Endodermal cell (in vitro differentiated cells): ENCODE data around the gene SELENOI. TPM values are rescaled to one million over a fixed set of nuclear protein-coding genes. Genes with fewer than 3 reads are reported as not detected.
A peak's percentile ranks its signal among the peaks of the same experiment; 100 is the strongest.

ENCODE experiments used
- DNase-seq: peaks from one replicate; pipeline ENCODE4 v3.0.0-alpha.2; 2017
- H3K27ac ChIP-seq: 2 replicates; pipeline ENCODE4 v1.5.1; 2013; ENCODE audit warnings: mild to moderate bottlenecking, low read depth, low read length, moderate library complexity
- H3K27me3 ChIP-seq: 2 replicates; pipeline ENCODE4 v1.6.1; 2013; ENCODE audit warnings: mild to moderate bottlenecking, low read length, moderate library complexity; ENCODE audit not compliant: insufficient read depth, control insufficient read depth, poor library complexity, severe bottlenecking
- H3K36me3 ChIP-seq: 2 replicates; pipeline ENCODE4 v1.7.0; 2013; ENCODE audit warnings: mild to moderate bottlenecking, low read length, moderate library complexity; ENCODE audit not compliant: control insufficient read depth, insufficient read depth
- H3K4me1 ChIP-seq: one replicate; pipeline ENCODE4 v1.7.0; 2013; ENCODE audit warnings: low read length; ENCODE audit not compliant: control insufficient read depth, insufficient read depth
- H3K4me3 ChIP-seq: 2 replicates; pipeline ENCODE4 v1.5.1; 2013; ENCODE audit warnings: mild to moderate bottlenecking, low read length, moderate library complexity
- H3K9ac ChIP-seq: 2 replicates; pipeline ENCODE4 v1.6.1; 2013; ENCODE audit warnings: mild to moderate bottlenecking, low read length, moderate library complexity; ENCODE audit not compliant: poor library complexity, severe bottlenecking; ENCODE audit errors: extremely low read depth
- H3K9me3 ChIP-seq: 2 replicates; pipeline ENCODE4 v1.6.1; 2013; ENCODE audit warnings: mild to moderate bottlenecking, low read length, moderate library complexity; ENCODE audit not compliant: control insufficient read depth
- H3K27ac Mint-ChIP-seq: 2 replicates; pipeline ENCODE4 v1.8.0; 2020; ENCODE audit warnings: mixed read lengths
- H3K27me3 Mint-ChIP-seq: 2 replicates; pipeline ENCODE4 v1.8.0; 2021; ENCODE audit warnings: mild to moderate bottlenecking, mixed read lengths; ENCODE audit not compliant: insufficient read depth
- H3K36me3 Mint-ChIP-seq: 2 replicates; pipeline ENCODE4 v1.8.0; 2020; ENCODE audit warnings: low read depth, mixed read lengths
- H3K4me1 Mint-ChIP-seq: 2 replicates; pipeline ENCODE4 v1.8.0; 2020; ENCODE audit warnings: mixed read lengths
- H3K4me3 Mint-ChIP-seq: 2 replicates; pipeline ENCODE4 v1.8.0; 2020; ENCODE audit warnings: mild to moderate bottlenecking, moderate library complexity, mixed read lengths
- H3K9me3 Mint-ChIP-seq: 2 replicates; pipeline ENCODE4 v1.8.0; 2020; ENCODE audit warnings: mild to moderate bottlenecking, mixed read lengths
- WGBS, 2 experiments: methylation state at CpG; one replicate each; pipeline versions ENCODE4 v1.1.5 to v1.1.7; 2013; ENCODE audit warnings: missing lambda C conversion rate in 2 of 2, mixed read lengths in 1 of 2; ENCODE audit not compliant: insufficient coverage in 1 of 2, insufficient read length in 1 of 2; 5-methylcytosine and 5-hydroxymethylcytosine counted together
- total RNA-seq, 2 donors: library from RNA; stranded (reverse); fragmentation: NEBNext Ultra II Directional in 1 of 2; extraction: Animal tissue kit (Norgen Biotek cat#: 25700) in 1 of 2; gene quantifications; 2 replicates in 1 of 2; 3 replicates in 1 of 2; pipeline ENCODE4 v1.2.1, GENCODE V29; 2021
- TF ChIP-seq, protein P1 (sequence below): fragments of 200-600 bp; sonication (generic); conservative IDR thresholded peaks from 2 replicates; pipeline ENCODE4 v1.5.0; 2021; ENCODE audit warnings: antibody characterized with exemption, mild to moderate bottlenecking

SELENOI gene
- total RNA-seq, 2 donors from 2014 or later = 59.3 to 77.1 TPM

DNA sequence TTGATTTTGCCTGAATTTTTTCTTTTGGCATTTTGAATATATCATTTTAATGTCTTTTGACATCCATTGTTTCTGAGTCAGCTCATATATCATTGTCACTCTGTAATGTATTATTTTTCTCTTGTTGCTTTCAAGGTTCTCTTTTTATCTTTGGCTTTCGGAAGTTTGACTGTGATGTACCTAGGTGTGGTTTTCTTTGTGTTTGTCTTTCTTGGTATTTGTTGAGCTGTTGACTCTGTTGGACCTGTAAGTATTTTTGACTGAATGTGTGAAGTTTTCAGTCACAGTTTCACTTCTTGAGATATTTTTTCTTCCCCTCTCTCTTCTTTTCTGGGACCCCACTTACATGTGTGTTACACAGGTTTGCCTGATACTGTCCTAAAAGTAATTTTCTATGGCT is 30.9 kb downstream of the SELENOI start:
- Histone ChIP-seq H3K9me3 (peaks cover 16% of the 10 kb centered on the region), H3K9ac (no peak overlapping the region), H3K36me3 (peaks cover 87% of the 10 kb centered on the region), H3K4me1 (no peaks in the 10 kb centered on the region), H3K27ac (no peak overlapping the region), H3K27me3 (no peaks in the 10 kb centered on the region), H3K4me3 (no peak overlapping the region)
- DNase-seq = no peak
- 100% methylated on average over 1 of the region's 1 CpG; no CpG with 5 or more reads in 1 of the 2 experiments for WGBS, 2 experiments
- H3K36me3 Mint-ChIP-seq = peaks cover 54% of the 10 kb centered on the region
- H3K27me3 Mint-ChIP-seq = no peaks in the 10 kb centered on the region
- TF ChIP-seq, protein P1, sequence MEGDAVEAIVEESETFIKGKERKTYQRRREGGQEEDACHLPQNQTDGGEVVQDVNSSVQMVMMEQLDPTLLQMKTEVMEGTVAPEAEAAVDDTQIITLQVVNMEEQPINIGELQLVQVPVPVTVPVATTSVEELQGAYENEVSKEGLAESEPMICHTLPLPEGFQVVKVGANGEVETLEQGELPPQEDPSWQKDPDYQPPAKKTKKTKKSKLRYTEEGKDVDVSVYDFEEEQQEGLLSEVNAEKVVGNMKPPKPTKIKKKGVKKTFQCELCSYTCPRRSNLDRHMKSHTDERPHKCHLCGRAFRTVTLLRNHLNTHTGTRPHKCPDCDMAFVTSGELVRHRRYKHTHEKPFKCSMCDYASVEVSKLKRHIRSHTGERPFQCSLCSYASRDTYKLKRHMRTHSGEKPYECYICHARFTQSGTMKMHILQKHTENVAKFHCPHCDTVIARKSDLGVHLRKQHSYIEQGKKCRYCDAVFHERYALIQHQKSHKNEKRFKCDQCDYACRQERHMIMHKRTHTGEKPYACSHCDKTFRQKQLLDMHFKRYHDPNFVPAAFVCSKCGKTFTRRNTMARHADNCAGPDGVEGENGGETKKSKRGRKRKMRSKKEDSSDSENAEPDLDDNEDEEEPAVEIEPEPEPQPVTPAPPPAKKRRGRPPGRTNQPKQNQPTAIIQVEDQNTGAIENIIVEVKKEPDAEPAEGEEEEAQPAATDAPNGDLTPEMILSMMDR = no peak
- peaks cover 9% of the 10 kb centered on the region for H3K4me1 Mint-ChIP-seq
- H3K27ac Mint-ChIP-seq = no peak overlapping the region
- H3K4me3 Mint-ChIP-seq = no peak overlapping the region
- peaks cover 9% of the 10 kb centered on the region for H3K9me3 Mint-ChIP-seq

DNA sequence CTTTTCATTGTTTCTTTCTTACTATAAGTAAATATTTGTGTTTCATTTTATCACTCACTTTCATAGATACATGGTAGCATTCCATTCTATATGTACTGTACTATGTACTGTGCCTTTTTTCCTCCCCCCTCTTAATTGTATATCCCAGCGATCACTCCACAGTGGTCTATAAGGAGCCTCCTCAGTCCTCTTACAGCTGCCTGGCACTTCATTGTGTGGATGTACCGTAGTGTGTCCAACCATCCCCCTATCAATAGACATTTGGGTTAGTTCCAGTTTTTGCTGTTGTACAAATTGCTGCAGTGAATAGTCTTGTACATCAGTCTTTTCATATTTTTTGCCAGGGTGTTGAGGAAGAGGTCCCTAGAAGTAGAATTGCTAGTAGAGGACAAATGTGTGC is 34.3 kb downstream of the SELENOI start:
- Histone ChIP-seq H3K27me3 (no peaks in the 10 kb centered on the region), H3K4me1 (no peaks in the 10 kb centered on the region), H3K27ac (no peak overlapping the region), H3K36me3 (peaks cover 81% of the 10 kb centered on the region), H3K4me3 (no peak overlapping the region), H3K9me3 (no peaks in the 10 kb centered on the region), H3K9ac (no peak overlapping the region)
- Mint-ChIP-seq H3K4me3 (no peak overlapping the region), H3K36me3 (peaks cover 46% of the 10 kb centered on the region), H3K9me3 (no peaks in the 10 kb centered on the region), H3K27ac (no peak overlapping the region), H3K4me1 (peaks cover 12% of the 10 kb centered on the region), H3K27me3 (no peaks in the 10 kb centered on the region)
- 94% methylated on average over 2 of the region's 2 CpGs; no CpG with 5 or more reads in 1 of the 2 experiments for WGBS, 2 experiments
- DNase-seq = no peak
- TF ChIP-seq, protein P1 = no peak

DNA sequence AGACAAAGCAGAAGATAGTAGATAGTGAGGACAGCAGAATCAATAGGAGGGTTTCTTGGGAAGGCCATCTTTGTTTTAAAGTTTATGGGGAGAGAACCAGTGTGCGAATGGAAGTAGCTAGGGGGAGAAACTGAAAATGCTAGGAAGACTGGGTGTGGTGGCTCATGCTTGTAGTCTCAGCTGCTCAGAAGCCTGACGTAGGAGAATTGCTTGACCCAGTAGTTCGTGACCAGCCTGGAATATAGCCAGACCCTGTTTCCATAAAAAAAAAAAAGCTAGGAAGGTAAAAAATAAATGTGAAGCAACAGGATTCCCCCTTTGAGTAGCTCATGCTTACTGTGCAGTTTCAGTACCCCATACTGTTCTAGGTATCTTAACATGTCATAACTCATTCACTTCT is 36.6 kb downstream of the SELENOI start:
- Mint-ChIP-seq H3K36me3 (peaks cover 46% of the 10 kb centered on the region), H3K9me3 (no peaks in the 10 kb centered on the region), H3K4me1 (peaks cover 14% of the 10 kb centered on the region), H3K4me3 (no peak overlapping the region), H3K27me3 (no peaks in the 10 kb centered on the region), H3K27ac (peak overlapping the region; percentile 19)
- Histone ChIP-seq H3K4me3 (no peak overlapping the region), H3K27me3 (no peaks in the 10 kb centered on the region), H3K9ac (no peak overlapping the region), H3K9me3 (no peaks in the 10 kb centered on the region), H3K36me3 (peaks cover 80% of the 10 kb centered on the region), H3K27ac (no peak overlapping the region), H3K4me1 (no peaks in the 10 kb centered on the region)
- no peak for DNase-seq
- 94 to 96% methylated on average over 3 of the region's 3 CpGs for WGBS, 2 experiments
- TF ChIP-seq, protein P1 = no peak
